GM19238 (cell line): ENCODE results near the gene SERTAD1.
"Not testable (repeated sequence)": the region's sequence is repeated elsewhere in the genome, so short reads cannot be mapped to it uniquely, and the experiment has no call there.

Source experiments
- DNase-seq: peaks from one replicate; pipeline ENCODE4 v3.0.0; 2011; ENCODE audit warnings: low spot score; ENCODE audit not compliant: insufficient read length

Gene SERTAD1

GRCh38 chr19:40422748-40423566 is 2.8 kb downstream of the SERTAD1 start:
- DNase-seq, result no peak

GRCh38 chr19:40421993-40422747 is 3.6 kb downstream of the SERTAD1 start:
- DNase-seq, result no peak

GRCh38 chr19:40420766-40421765 is 4.7 kb downstream of the SERTAD1 start:
- peak; percentile 69 for DNase-seq

GRCh38 chr19:40420451-40420765 is 5.4 kb downstream of the SERTAD1 start:
- no peak for DNase-seq

GRCh38 chr19:40419780-40420179 is 6.0 kb downstream of the SERTAD1 start:
- no peak for DNase-seq

- no peak for DNase-seq
These were observed 6.7 kb downstream of the SERTAD1 start for GRCh38 chr19:40419066-40419612.

- no peak for DNase-seq
These were observed 7.8 kb downstream of the SERTAD1 start for GRCh38 chr19:40418040-40418439.

- DNase-seq, result no peak
These were observed 8.2 kb downstream of the SERTAD1 start for GRCh38 chr19:40417643-40417981.

- DNase-seq, result no peak
These were observed 8.7 kb downstream of the SERTAD1 start for GRCh38 chr19:40416918-40417642.

- no peak for DNase-seq
These were observed 10.0 kb downstream of the SERTAD1 start for GRCh38 chr19:40415768-40416167.

- DNase-seq, result no peak
These were observed 11.0 kb downstream of the SERTAD1 start for GRCh38 chr19:40414542-40415535.

- no peak for DNase-seq
These were observed 12.4 kb downstream of the SERTAD1 start, which contains the start of gene PRX for GRCh38 chr19:40413291-40413845. Gene PRX, minus strand, starts transcription at chr19:40413378. Its CDS starts 5,446 bp downstream, at chr19:40407932.

- no peak for DNase-seq
These were observed 12.9 kb downstream of the SERTAD1 start for GRCh38 chr19:40412866-40413265.

- DNase-seq, result no peak
These were observed 13.8 kb downstream of the SERTAD1 start for GRCh38 chr19:40411958-40412499.

GRCh38 chr19:40411125-40411842 is 14.5 kb downstream of the SERTAD1 start:
- DNase-seq, result no peak

GRCh38 chr19:40410030-40410389 is 15.8 kb downstream of the SERTAD1 start:
- DNase-seq, result no peak

- not testable (repeated sequence) for DNase-seq
These were observed 17.2 kb downstream of the SERTAD1 start for GRCh38 chr19:40408598-40408925.
